ENCODE data around the gene RBMS3. TPM values are rescaled to one million over a fixed set of nuclear protein-coding genes. Genes with fewer than 3 reads are reported as not detected.

RBMS3 gene
- total RNA-seq, 4 donors from 2014 or later = 3.8 to 18.7 (median 14.6) TPM

GRCh38 chr3:29527246-29527645 is 246.4 kb downstream of the RBMS3 start:
- intact Hi-C loops (cut with DNase I; ENCODE audit: low total_unique reads) (loop anchor here (10.0 kb wide), 1 partner anchor 228 kb away; no protein-coding TSS in a partner anchor), in situ Hi-C loops (cut with MboI; ENCODE audit: low pct_ligation_motif_present in 1 of 4, low pct_unique_long_range_greater_than_20kb in 1 of 4, low sequenced_read_pairs in 3 of 4) (no loop called here)
- no peaks in the 10 kb centered on the region for H3K27me3 ChIP-seq
- 56 to 63% methylated on average over 1 of the region's 1 CpG for WGBS, 2 donors (ENCODE audit: low coverage in 1 of 2)
- peak overlapping the region in 1 of 4 donors; percentile 15 for H3K27ac ChIP-seq
- TF ChIP-seq POLR2AphosphoS5 (IDR thresholded peaks at IDR 0.05) (no peak), CTCF (IDR thresholded peaks at IDR 0.05) (no peak), EP300 (IDR thresholded peaks at IDR 0.05; ENCODE audit: low read depth) (no peak), POLR2A (IDR thresholded peaks at IDR 0.05) (no peak)
- H3K4me3 ChIP-seq = no peak overlapping the region
- peaks cover 5 to 20% (median 11%) of the 10 kb centered on the region in 4 donors for H3K4me1 ChIP-seq
- no peaks in the 10 kb centered on the region for H3K36me3 ChIP-seq
- no peak for DNase-seq
- H3K9me3 ChIP-seq = no peaks in the 10 kb centered on the region

DNA sequence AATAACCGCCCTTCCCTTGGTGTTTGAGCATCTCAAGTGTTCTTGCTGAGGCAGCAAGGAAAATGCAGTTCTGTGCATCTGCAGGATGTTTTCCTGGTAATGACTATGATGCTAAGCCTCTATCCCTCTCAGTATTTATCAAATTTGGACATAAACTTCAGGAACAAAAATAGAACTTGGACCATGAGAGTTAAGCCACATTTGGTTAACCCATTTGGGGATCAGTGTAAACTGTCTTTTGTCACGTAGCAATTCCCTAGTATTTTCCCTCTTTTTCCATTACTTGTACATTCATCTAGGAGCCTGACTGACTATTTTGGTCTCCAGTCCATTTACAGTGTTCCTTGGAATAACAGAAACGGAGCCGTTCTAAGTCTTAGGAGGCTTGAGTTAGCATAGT is 250.8 kb downstream of the RBMS3 start:
- Histone ChIP-seq H3K9me3 (no peaks in the 10 kb centered on the region), H3K4me1 (peaks cover 0 to 8% (median 3%) of the 10 kb centered on the region in 4 donors), H3K27ac (peak overlapping the region in 2 of 4 donors; percentile 9 to 45), H3K4me3 (no peak overlapping the region), H3K36me3 (no peaks in the 10 kb centered on the region), H3K27me3 (no peaks in the 10 kb centered on the region)
- 57% methylated on average over 4 of the region's 4 CpGs for WGBS, 2 donors (ENCODE audit: low coverage in 1 of 2)
- TF ChIP-seq CTCF (IDR thresholded peaks at IDR 0.05) (no peak), POLR2A (IDR thresholded peaks at IDR 0.05) (no peak), POLR2AphosphoS5 (IDR thresholded peaks at IDR 0.05) (no peak), EP300 (IDR thresholded peaks at IDR 0.05; ENCODE audit: low read depth) (no peak)
- intact Hi-C loops (cut with DNase I; ENCODE audit: low total_unique reads) (no loop called here), in situ Hi-C loops (cut with MboI; ENCODE audit: low pct_ligation_motif_present in 1 of 4, low pct_unique_long_range_greater_than_20kb in 1 of 4, low sequenced_read_pairs in 3 of 4) (no loop called here)
- no peak for DNase-seq

DNA sequence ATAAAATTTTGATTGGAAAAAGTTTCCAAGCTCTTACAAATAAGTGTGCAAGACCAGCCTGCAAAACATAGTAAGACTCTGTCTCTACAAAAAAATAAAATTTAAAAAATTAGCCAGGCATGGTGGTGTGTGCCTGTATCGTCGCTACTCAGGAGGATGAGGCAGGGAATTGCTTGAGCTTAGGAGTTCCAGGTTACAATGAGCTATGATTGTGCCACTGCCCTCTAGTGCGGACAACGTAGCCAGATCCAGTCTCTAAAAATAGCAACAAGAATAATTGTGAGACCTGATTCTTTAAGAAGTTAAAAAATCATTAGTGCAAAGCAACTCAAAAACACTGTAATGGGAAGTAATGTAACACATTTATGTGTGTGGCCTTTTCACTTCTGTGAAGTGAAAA is 251.6 kb downstream of the RBMS3 start:
- no peak for TF ChIP-seq EP300 (IDR thresholded peaks at IDR 0.05; ENCODE audit: low read depth)
- TF ChIP-seq POLR2A (IDR thresholded peaks at IDR 0.05) = no peak
- no peak for TF ChIP-seq POLR2AphosphoS5 (IDR thresholded peaks at IDR 0.05)
- no peak for TF ChIP-seq CTCF (IDR thresholded peaks at IDR 0.05)
- no peak for DNase-seq
- H3K27me3 ChIP-seq = no peaks in the 10 kb centered on the region
- in situ Hi-C loops (cut with MboI; ENCODE audit: low pct_ligation_motif_present in 1 of 4, low pct_unique_long_range_greater_than_20kb in 1 of 4, low sequenced_read_pairs in 3 of 4) (no loop called here), intact Hi-C loops (cut with DNase I; ENCODE audit: low total_unique reads) (no loop called here)
- no peak overlapping the region for H3K27ac ChIP-seq
- no peak overlapping the region for H3K4me3 ChIP-seq
- H3K36me3 ChIP-seq = no peaks in the 10 kb centered on the region
- H3K4me1 ChIP-seq = peaks cover 0 to 8% (median 2%) of the 10 kb centered on the region in 4 donors
- no peaks in the 10 kb centered on the region for H3K9me3 ChIP-seq
- 85 to 87% methylated on average over 3 to 4 of the region's 4 CpGs for WGBS, 2 donors (ENCODE audit: low coverage in 1 of 2)

GRCh38 chr3:29534006-29534405 is 253.1 kb downstream of the RBMS3 start:
- Histone ChIP-seq H3K4me1 (peaks cover 0 to 9% (median 6%) of the 10 kb centered on the region in 4 donors), H3K27me3 (no peaks in the 10 kb centered on the region), H3K4me3 (no peak overlapping the region), H3K9me3 (no peaks in the 10 kb centered on the region), H3K27ac (no peak overlapping the region), H3K36me3 (no peaks in the 10 kb centered on the region)
- TF ChIP-seq EP300 (IDR thresholded peaks at IDR 0.05; ENCODE audit: low read depth) (no peak), CTCF (IDR thresholded peaks at IDR 0.05) (no peak), POLR2A (IDR thresholded peaks at IDR 0.05) (no peak), POLR2AphosphoS5 (IDR thresholded peaks at IDR 0.05) (no peak)
- intact Hi-C loops (cut with DNase I; ENCODE audit: low total_unique reads) = no loop called here
- in situ Hi-C loops (cut with MboI; ENCODE audit: low pct_ligation_motif_present in 1 of 4, low pct_unique_long_range_greater_than_20kb in 1 of 4, low sequenced_read_pairs in 3 of 4) = no loop called here
- WGBS, 2 donors (ENCODE audit: low coverage in 1 of 2) = 77 to 81% methylated on average over 3 of the region's 3 CpGs
- no peak for DNase-seq
